LNCaP clone FGC (cell line): ENCODE measurements around the gene TRAPPC5.
A peak's percentile ranks its signal among the peaks of the same experiment; 100 is the strongest.

ENCODE experiments used
- DNase-seq: peaks from one replicate; pipeline ENCODE4 v3.0.0-alpha.2; 2011; ENCODE audit warnings: low read depth
- H3K4me3 ChIP-seq: 2 replicates; pipeline ENCODE4 v1.5.1; 2011; ENCODE audit warnings: mild to moderate bottlenecking, low read depth, low read length, control low read depth
- CTCF ChIP-seq: IDR thresholded peaks from 2 replicates; pipeline ENCODE4 v1.5.1; 2012; ENCODE audit warnings: mild to moderate bottlenecking; ENCODE audit not compliant: control insufficient read depth, insufficient read depth; ENCODE audit errors: extremely low read depth

TRAPPC5 gene

DNA sequence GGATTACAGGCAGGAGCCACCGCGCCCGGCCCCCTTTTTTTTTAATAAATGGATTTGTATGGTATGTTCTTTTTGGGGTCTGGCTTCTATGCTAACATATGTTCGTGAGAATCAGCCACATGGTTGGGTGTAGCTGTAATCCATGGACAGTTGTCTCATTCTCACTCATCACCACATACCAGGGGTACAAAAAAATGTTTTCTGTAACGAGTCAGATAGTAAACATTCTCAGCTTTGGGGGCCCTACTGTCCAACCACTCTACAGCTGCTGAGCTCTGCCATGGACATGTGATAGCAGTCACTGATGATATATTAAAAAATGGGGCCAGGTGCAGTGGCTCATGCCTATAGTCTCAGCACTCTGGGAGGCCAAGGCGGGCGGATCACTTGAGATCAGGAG, 16.9 kb upstream of the TRAPPC5 start:
- no peak for TF ChIP-seq CTCF
- H3K4me3 ChIP-seq, result no peak overlapping the region
- DNase-seq, result no peak

DNA sequence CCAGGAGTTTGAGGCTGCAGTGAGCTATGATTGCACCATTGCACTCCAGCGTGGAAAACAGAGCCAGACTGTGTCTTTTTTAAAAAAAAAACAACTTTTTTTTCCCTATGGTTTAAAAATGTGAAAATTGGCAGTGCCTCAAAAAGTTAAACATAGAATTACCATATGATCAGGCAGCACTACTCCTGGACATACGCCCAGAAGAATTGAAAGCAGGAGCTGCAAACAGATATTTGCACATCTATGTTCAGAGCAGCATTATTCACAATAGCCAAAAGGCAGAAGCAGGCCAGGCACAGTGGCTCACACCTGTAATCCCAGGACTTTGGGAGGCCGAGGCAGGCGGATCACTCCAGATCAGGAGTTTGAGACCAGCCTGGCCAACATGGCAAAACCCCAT, 15.6 kb upstream of the TRAPPC5 start:
- peak; percentile 81 for DNase-seq
- TF ChIP-seq CTCF, result no peak
- no peak overlapping the region for H3K4me3 ChIP-seq

DNA sequence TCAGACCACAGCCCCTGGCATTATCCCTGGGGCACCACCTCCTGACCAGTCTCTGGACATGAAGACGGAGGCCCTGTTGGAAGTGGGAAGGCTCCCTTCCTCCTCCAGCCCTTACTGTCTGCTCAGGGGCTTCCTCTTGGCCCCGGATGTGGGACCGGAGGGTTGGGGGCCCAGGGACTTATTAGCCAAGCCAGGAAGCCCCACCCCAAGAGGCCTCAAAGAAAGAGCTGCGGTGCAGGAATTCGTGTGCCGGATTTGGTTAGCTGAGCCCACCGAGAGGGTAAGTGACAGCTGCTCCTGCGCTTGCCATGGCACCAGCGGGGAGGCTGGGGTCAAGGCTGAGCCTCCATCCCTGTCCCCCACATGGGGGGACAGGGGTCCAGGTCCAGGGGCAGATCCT, 11.8 kb upstream of the TRAPPC5 start, which contains the start of gene RETN:
Gene RETN, plus strand, starts transcription at position 208 of the 400 bp plus-strand sequence. CDS start 278 bp downstream, outside the sequence.
- no peak for TF ChIP-seq CTCF
- no peak for DNase-seq

DNA sequence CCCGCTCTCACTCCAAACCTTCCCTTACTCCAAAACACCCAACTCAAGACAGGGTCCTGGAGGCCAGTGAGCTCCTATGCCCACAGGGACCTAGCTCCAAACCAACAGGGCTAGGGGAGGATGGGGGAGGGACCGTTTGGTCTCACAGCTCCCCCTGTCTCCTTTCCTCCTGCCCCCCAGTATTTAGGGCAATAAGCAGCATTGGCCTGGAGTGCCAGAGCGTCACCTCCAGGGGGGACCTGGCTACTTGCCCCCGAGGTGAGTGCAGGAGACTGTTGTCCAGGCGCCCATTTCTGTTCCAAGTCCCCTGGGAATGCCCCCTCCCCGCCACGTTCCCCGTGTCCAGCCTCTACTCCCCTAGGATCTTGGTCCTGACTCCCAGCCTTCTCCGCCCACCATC, 11.0 kb upstream of the TRAPPC5 start:
- no peak for DNase-seq
- no peak overlapping the region for H3K4me3 ChIP-seq
- TF ChIP-seq CTCF, result no peak

More for the DNA sequence above, 11.8 kb upstream of the TRAPPC5 start, which contains the start of gene RETN:
- H3K4me3 ChIP-seq, result no peak within 1 kb of the TSS

DNA sequence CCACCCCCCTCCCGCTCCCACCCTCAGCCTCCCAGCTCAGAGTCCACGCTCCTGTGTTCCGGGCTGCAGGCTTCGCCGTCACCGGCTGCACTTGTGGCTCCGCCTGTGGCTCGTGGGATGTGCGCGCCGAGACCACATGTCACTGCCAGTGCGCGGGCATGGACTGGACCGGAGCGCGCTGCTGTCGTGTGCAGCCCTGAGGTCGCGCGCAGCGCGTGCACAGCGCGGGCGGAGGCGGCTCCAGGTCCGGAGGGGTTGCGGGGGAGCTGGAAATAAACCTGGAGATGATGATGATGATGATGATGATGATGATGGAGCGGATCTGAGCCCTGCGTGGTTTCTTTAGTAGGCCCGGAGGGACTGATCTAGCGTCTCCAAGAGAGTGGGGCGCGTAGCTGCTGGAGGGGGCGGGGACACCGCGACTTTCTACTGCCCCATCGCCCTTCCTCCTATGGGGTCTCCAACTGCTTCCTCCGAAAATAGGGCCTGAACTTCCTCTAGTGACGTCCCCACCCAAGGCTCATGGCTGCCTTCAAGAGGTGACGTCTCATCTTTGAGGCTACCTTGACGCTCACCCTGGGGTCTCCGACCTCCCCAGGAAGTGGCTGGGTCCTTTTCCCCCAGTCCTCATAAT, 10.4 kb upstream of the TRAPPC5 start:
- peak overlapping the region; percentile 27 for H3K4me3 ChIP-seq

GRCh38 chr19:7670790-7671189, 9.8 kb upstream of the TRAPPC5 start:
- TF ChIP-seq CTCF, result no peak
- H3K4me3 ChIP-seq, result no peak overlapping the region; the same call in 1 of the 2 replicates
- no peak for DNase-seq

More for the DNA sequence above, 10.4 kb upstream of the TRAPPC5 start:
- no peak for TF ChIP-seq CTCF
- no peak for DNase-seq

DNA sequence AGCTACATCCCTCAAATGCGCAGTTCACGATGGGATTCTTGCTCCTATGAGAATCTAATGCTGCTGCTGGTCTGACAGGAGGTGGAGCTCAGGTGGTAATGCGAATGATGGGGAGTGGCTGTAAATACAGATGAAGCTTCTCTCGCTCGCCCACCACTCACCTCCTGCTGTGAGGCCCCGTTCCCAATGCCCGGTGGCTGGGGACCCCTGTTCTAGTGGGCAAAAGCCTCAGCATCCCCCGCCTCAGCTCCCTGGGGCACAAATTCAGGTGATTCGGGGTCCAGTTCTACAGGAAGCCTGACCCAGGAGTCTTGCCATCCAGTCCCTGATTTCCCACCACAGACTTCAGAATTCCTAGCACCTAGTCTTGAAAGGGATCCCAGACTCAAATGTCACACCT, 8.1 kb upstream of the TRAPPC5 start:
- no peak for TF ChIP-seq CTCF
- no peak overlapping the region for H3K4me3 ChIP-seq
- no peak for DNase-seq
